ENCODE data around the gene ABHD11.

ABHD11 gene

DNA sequence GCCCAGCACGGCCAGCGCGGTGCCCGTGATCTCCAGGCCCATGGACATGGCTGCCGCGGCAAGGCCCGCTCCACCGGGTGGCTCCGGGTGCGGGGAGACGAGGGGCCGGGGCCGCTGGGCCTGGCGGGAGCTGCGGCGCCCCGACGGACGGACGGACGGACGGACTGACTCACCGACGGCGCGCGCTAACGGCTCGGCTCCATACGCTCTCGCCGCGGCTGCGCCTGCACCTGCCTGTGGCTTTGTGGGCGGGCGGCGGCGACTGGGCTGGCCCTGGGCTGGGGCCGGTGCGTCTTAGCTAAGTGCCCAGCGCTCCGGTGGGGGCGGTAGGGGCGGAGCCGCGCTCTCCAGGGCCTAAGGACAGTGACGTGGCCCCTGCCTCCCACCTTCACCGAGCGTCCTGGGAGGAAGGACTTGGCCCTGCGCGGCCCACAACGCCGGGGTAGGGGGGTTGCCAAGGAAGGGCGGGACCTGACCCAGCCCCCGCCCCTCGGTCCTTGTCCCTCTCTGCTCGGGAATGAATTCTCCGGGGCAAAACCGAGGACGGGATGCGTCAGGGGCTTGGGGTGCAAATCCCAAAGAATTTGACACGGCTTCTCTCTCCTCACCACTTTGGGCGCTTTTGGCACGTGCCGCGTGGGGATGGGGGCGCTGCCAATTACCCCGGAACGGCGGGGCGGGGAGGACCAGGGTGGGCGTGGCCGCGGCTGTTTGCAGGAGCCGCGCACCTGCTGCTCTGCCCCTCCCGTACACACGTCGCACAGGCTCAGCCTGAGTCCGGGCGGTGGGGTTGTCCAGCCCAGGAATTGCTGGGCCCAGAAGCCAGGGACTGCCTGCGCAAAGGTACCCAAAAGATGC is 31.6 kb upstream of the ABHD11 start, which contains the start of gene CLDN3:
TSS of gene CLDN3 (minus strand) at position 269 of the 858 bp plus-strand sequence. CDS start at position 48, 221 bp downstream.
- Histone ChIP-seq H3K27ac (ENCODE audit: low read depth, low read length) (no peak within 1 kb of the TSS), H3K79me1 (ENCODE audit: low read length) (no peaks in the 10 kb centered on the region), H3K4me3 (ENCODE audit: low read depth, low read length) (peak within 1 kb of the TSS; percentile 60), H2BK120ac (ENCODE audit: insufficient read depth, low read length, poor library complexity) (no peak within 1 kb of the TSS), H3K14ac (ENCODE audit: low read length) (no peak within 1 kb of the TSS), H3K79me2 (ENCODE audit: control insufficient read depth, insufficient read depth, low read length, poor library complexity) (no peaks in the 10 kb centered on the region), H4K12ac (ENCODE audit: low read depth, low read length) (peak within 1 kb of the TSS; percentile 5), H3K9ac (ENCODE audit: low read length) (no peak within 1 kb of the TSS), H3K4me1 (ENCODE audit: control insufficient read depth in 1 of 2, insufficient read depth in 2 of 2, low read length in 2 of 2) (peaks cover 0 to 18% of the 10 kb centered on the region in 2 experiments), H2AK5ac (ENCODE audit: low read length) (no peak within 1 kb of the TSS), H2BK12ac (ENCODE audit: low read length) (no peak within 1 kb of the TSS), H3K36me3 (ENCODE audit: control insufficient read depth in 1 of 2, insufficient read depth in 2 of 2, low read length in 2 of 2) (no peaks in the 10 kb centered on the region), H2AFZ (ENCODE audit: insufficient read depth, low read length, poor library complexity) (peak within 1 kb of the TSS; percentile 30), H2BK5ac (ENCODE audit: low read depth, low read length, poor library complexity) (no peak within 1 kb of the TSS), H3K27me3 (ENCODE audit: insufficient read depth, low read length) (no peaks in the 10 kb centered on the region), H4K91ac (ENCODE audit: low read depth, low read length) (peak within 1 kb of the TSS; percentile 13), H3K4ac (ENCODE audit: low read depth, low read length) (no peak within 1 kb of the TSS), H3K9me3 (ENCODE audit: insufficient read depth, low read depth, low read length) (peaks cover 11% of the 10 kb centered on the region), H3K18ac (ENCODE audit: low read length) (no peak within 1 kb of the TSS), H3K4me2 (ENCODE audit: low read length) (peak within 1 kb of the TSS; percentile 91), H4K8ac (ENCODE audit: low read depth, low read length) (no peak within 1 kb of the TSS), H3K23ac (ENCODE audit: low read length) (no peak within 1 kb of the TSS)
- DNase-seq: peak; percentile 68 to 78
- no CpG with 5 or more reads among the region's 82 CpGs for WGBS (ENCODE audit: extremely low coverage, insufficient coverage, insufficient read length)

DNA sequence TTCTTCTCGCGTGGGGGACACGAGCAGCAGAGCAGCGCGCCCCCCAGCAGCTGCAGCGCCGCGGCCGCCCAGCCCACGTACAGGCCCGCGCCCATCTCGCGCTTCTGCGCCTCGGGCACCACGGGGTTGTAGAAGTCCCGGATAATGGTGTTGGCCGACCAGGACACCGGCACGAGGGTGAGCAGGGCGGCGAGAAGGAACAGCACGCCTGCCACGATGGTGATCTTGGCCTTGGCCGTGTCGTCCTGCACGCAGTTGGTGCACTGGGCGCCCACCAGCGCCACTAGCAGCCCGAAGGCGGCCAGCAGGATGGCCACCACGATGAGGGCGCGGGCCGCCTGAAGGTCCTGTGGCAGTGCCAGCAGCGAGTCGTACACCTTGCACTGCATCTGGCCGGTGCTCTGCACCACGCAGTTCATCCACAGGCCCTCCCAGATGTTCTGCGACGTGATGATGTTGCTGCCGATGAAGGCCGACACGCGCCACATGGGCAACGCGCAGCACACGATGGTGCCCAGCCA is 30.9 kb upstream of the ABHD11 start:
- Histone ChIP-seq H3K4me2 (ENCODE audit: low read length) (peak overlapping the region; percentile 91), H4K12ac (ENCODE audit: low read depth, low read length) (no peak overlapping the region), H2BK12ac (ENCODE audit: low read length) (no peak overlapping the region), H3K79me1 (ENCODE audit: low read length) (no peaks in the 10 kb centered on the region), H3K9me3 (ENCODE audit: insufficient read depth, low read depth, low read length) (peaks cover 11% of the 10 kb centered on the region), H3K23ac (ENCODE audit: low read length) (no peak overlapping the region), H3K79me2 (ENCODE audit: control insufficient read depth, insufficient read depth, low read length, poor library complexity) (no peaks in the 10 kb centered on the region), H4K91ac (ENCODE audit: low read depth, low read length) (no peak overlapping the region), H3K27me3 (ENCODE audit: insufficient read depth, low read length) (no peaks in the 10 kb centered on the region), H2BK5ac (ENCODE audit: low read depth, low read length, poor library complexity) (no peak overlapping the region), H2BK120ac (ENCODE audit: insufficient read depth, low read length, poor library complexity) (no peak overlapping the region), H3K9ac (ENCODE audit: low read length) (no peak overlapping the region), H3K18ac (ENCODE audit: low read length) (no peak overlapping the region), H3K36me3 (ENCODE audit: control insufficient read depth in 1 of 2, insufficient read depth in 2 of 2, low read length in 2 of 2) (no peaks in the 10 kb centered on the region), H2AFZ (ENCODE audit: insufficient read depth, low read length, poor library complexity) (no peak overlapping the region), H3K4me1 (ENCODE audit: control insufficient read depth in 1 of 2, insufficient read depth in 2 of 2, low read length in 2 of 2) (peaks cover 0 to 18% of the 10 kb centered on the region in 2 experiments), H3K4ac (ENCODE audit: low read depth, low read length) (no peak overlapping the region), H4K8ac (ENCODE audit: low read depth, low read length) (no peak overlapping the region), H3K14ac (ENCODE audit: low read length) (no peak overlapping the region), H3K27ac (ENCODE audit: low read depth, low read length) (no peak overlapping the region), H3K4me3 (ENCODE audit: low read depth, low read length) (peak overlapping the region; percentile 60), H2AK5ac (ENCODE audit: low read length) (no peak overlapping the region)
- no CpG with 5 or more reads among the region's 49 CpGs for WGBS (ENCODE audit: extremely low coverage, insufficient coverage, insufficient read length)
- no peak for DNase-seq

DNA sequence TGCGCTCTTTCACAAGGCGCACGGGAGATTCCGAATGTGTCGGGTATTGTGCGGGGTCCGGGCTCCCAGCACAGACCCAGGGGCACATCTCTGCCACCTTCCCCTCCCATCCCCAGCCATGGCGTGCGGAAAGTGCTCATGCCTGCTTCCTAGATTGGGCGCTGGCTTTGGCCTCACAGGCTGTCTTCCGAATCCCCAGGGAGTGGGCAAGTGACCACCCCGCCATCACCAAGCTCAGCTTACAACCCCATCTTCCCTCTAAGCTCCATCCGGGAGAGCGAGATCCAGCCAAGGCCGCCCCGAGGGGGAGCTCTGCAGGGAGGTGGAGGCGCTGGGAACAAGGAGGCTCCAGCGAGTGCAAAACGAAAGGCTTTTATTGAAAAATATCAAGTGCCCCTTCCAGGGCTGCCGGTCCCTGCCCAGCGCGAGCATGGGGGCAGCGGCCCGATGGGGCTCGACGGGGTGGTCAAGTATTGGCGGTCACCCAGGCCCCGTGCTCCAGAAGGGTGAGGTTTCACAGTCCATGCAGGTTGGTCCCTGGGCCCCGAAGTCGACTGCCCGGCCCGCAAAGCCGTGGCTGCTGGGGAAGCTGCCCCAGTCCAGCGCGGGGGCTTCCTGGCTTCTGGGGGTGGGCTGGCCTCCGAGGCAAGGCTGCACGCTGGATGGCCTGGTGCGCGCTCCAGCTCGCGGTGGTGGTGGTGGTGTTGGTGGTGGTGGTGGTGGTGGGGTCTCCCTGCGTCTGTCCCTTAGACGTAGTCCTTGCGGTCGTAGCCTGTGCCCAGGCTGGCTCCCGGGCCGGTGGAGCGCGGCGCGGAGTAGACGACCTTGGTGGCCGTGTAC is 30.3 kb upstream of the ABHD11 start:
- no peak overlapping the region for H2BK120ac ChIP-seq (ENCODE audit: insufficient read depth, low read length, poor library complexity)
- H2AK5ac ChIP-seq (ENCODE audit: low read length): no peak overlapping the region
- no peak overlapping the region for H3K27ac ChIP-seq (ENCODE audit: low read depth, low read length)
- H4K12ac ChIP-seq (ENCODE audit: low read depth, low read length): no peak overlapping the region
- no peak overlapping the region for H3K14ac ChIP-seq (ENCODE audit: low read length)
- H3K9ac ChIP-seq (ENCODE audit: low read length): no peak overlapping the region
- no peaks in the 10 kb centered on the region for H3K79me1 ChIP-seq (ENCODE audit: low read length)
- no peak overlapping the region for H4K8ac ChIP-seq (ENCODE audit: low read depth, low read length)
- peaks cover 11% of the 10 kb centered on the region for H3K9me3 ChIP-seq (ENCODE audit: insufficient read depth, low read depth, low read length)
- H3K79me2 ChIP-seq (ENCODE audit: control insufficient read depth, insufficient read depth, low read length, poor library complexity): no peaks in the 10 kb centered on the region
- no peaks in the 10 kb centered on the region for H3K27me3 ChIP-seq (ENCODE audit: insufficient read depth, low read length)
- H3K18ac ChIP-seq (ENCODE audit: low read length): no peak overlapping the region
- no peak overlapping the region for H3K23ac ChIP-seq (ENCODE audit: low read length)
- H3K4me3 ChIP-seq (ENCODE audit: low read depth, low read length): peak overlapping the region; percentile 60
- no peak overlapping the region for H2BK5ac ChIP-seq (ENCODE audit: low read depth, low read length, poor library complexity)
- H2AFZ ChIP-seq (ENCODE audit: insufficient read depth, low read length, poor library complexity): no peak overlapping the region
- no peak overlapping the region for H3K4ac ChIP-seq (ENCODE audit: low read depth, low read length)
- DNase-seq: no peak
- WGBS (ENCODE audit: extremely low coverage, insufficient coverage, insufficient read length): no CpG with 5 or more reads among the region's 53 CpGs
- no peaks in the 10 kb centered on the region for H3K36me3 ChIP-seq (ENCODE audit: control insufficient read depth in 1 of 2, insufficient read depth in 2 of 2, low read length in 2 of 2)
- H4K91ac ChIP-seq (ENCODE audit: low read depth, low read length): no peak overlapping the region
- no peak overlapping the region for H3K4me2 ChIP-seq (ENCODE audit: low read length)
- H3K4me1 ChIP-seq (ENCODE audit: control insufficient read depth in 1 of 2, insufficient read depth in 2 of 2, low read length in 2 of 2): peaks cover 0 to 18% of the 10 kb centered on the region in 2 experiments
- H2BK12ac ChIP-seq (ENCODE audit: low read length): no peak overlapping the region

DNA sequence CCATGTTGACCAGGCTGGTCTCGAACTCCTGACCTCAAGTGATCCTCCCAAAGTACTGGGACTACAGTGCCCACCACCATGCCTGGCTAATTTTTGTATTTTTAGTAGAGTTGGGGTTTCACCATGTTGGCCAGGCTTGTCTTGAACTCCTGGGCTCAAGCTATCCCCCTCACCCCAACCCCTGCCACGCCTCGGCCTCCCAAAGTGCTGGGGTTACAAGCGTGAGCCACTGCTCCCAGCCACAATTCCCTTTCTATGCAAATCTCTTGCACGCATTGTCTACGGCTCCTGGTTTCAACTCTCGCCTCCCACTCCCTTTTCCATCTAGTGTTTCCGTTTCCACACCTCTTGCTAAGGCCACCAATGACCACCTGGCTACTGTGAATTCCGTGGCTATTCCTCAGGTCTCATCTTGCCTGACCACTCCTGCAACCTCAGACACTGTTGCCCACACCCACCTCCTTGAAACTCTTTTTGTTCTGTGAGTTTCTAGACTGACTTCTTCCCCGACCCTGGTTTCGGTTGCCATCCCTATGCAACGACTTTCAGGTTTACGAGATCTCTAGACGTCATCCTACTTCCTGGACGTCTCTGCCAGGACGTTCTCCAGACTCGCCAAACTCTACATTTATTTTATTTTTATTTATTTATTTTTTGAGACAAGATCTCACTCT is 28.1 kb upstream of the ABHD11 start:
- no peaks in the 10 kb centered on the region for H3K36me3 ChIP-seq (ENCODE audit: control insufficient read depth in 1 of 2, insufficient read depth in 2 of 2, low read length in 2 of 2)
- H2BK12ac ChIP-seq (ENCODE audit: low read length): no peak overlapping the region
- no peak overlapping the region for H3K18ac ChIP-seq (ENCODE audit: low read length)
- H3K14ac ChIP-seq (ENCODE audit: low read length): no peak overlapping the region
- no peaks in the 10 kb centered on the region for H3K79me1 ChIP-seq (ENCODE audit: low read length)
- no peak overlapping the region for H4K12ac ChIP-seq (ENCODE audit: low read depth, low read length)
- H2AFZ ChIP-seq (ENCODE audit: insufficient read depth, low read length, poor library complexity): no peak overlapping the region
- no peak overlapping the region for H3K4me3 ChIP-seq (ENCODE audit: low read depth, low read length)
- peaks cover 11% of the 10 kb centered on the region for H3K9me3 ChIP-seq (ENCODE audit: insufficient read depth, low read depth, low read length)
- WGBS (ENCODE audit: extremely low coverage, insufficient coverage, insufficient read length): no CpG with 5 or more reads among the region's 17 CpGs
- no peak overlapping the region for H3K23ac ChIP-seq (ENCODE audit: low read length)
- no peak overlapping the region for H3K27ac ChIP-seq (ENCODE audit: low read depth, low read length)
- no peak overlapping the region for H3K4ac ChIP-seq (ENCODE audit: low read depth, low read length)
- H3K9ac ChIP-seq (ENCODE audit: low read length): no peak overlapping the region
- peaks cover 0 to 18% of the 10 kb centered on the region in 2 experiments for H3K4me1 ChIP-seq (ENCODE audit: control insufficient read depth in 1 of 2, insufficient read depth in 2 of 2, low read length in 2 of 2)
- H2BK120ac ChIP-seq (ENCODE audit: insufficient read depth, low read length, poor library complexity): no peak overlapping the region
- no peak for DNase-seq
- H4K91ac ChIP-seq (ENCODE audit: low read depth, low read length): no peak overlapping the region
- H3K27me3 ChIP-seq (ENCODE audit: insufficient read depth, low read length): no peaks in the 10 kb centered on the region
- no peak overlapping the region for H2AK5ac ChIP-seq (ENCODE audit: low read length)
- no peak overlapping the region for H4K8ac ChIP-seq (ENCODE audit: low read depth, low read length)
- no peaks in the 10 kb centered on the region for H3K79me2 ChIP-seq (ENCODE audit: control insufficient read depth, insufficient read depth, low read length, poor library complexity)
- H3K4me2 ChIP-seq (ENCODE audit: low read length): no peak overlapping the region
- no peak overlapping the region for H2BK5ac ChIP-seq (ENCODE audit: low read depth, low read length, poor library complexity)
